PFSK-1 (cell line): ENCODE measurements around the gene ADRM1.

Experiments used
- POLR2AphosphoS5 ChIP-seq: IDR thresholded peaks from 2 replicates; pipeline ENCODE4 v1.6.1; 2012; ENCODE audit warnings: low read depth, mild to moderate bottlenecking, control low read depth, low read length, moderate library complexity
- SIN3A ChIP-seq: IDR thresholded peaks from 2 replicates; pipeline ENCODE4 v1.6.1; 2012; ENCODE audit warnings: mild to moderate bottlenecking, low read length, moderate library complexity, borderline replicate concordance; ENCODE audit not compliant: insufficient read depth
- TF ChIP-seq, protein P1 (sequence below), 2 experiments: IDR thresholded peaks; 2 replicates each; pipeline versions ENCODE4 v1.6.1 to v1.8.0; 2011 to 2012; ENCODE audit warnings: low read depth in 2 of 2, low read length in 2 of 2, control low read depth in 1 of 2, inconsistent platforms in 1 of 2, mild to moderate bottlenecking in 1 of 2, moderate library complexity in 1 of 2; ENCODE audit not compliant: insufficient read depth in 1 of 2

DNA sequence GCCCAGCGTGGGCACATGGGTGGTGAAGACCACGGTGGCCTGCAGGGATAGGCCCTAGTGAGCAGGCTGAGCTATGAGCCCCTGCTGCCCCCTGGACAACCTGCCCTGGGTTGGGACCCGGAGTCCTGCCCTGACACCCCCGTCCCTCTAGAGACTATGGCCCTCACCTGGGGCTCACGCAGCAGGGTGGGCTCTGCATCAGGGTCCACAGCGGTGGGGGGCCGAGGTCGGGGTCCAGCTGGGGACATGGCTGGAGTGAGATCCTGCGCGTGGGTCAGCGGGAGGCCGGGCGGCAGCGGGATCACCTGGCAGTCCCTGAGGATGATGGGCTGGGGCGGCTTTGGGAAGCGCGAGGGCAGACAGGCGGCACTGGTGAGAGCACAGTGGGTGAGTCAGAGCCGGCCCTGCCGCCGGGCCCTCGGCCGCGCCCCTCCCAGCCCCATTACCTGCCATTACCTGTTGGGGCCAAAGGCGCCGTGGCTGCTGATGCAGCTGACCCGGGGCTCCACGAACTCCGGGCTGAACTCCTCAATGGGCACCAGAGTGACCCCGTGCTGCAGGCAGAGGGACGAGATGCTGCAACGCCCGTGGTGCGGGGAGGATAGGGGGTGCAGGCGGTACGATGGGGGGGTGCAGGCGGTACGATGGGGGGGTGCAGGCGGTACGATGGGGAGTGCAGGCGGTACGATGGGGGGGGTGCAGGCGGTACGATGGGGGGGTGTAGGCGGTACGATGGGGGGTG lies 27.9 kb downstream of the ADRM1 start:
- TF ChIP-seq POLR2AphosphoS5 (no peak), SIN3A (no peak)
- TF ChIP-seq, protein P1, sequence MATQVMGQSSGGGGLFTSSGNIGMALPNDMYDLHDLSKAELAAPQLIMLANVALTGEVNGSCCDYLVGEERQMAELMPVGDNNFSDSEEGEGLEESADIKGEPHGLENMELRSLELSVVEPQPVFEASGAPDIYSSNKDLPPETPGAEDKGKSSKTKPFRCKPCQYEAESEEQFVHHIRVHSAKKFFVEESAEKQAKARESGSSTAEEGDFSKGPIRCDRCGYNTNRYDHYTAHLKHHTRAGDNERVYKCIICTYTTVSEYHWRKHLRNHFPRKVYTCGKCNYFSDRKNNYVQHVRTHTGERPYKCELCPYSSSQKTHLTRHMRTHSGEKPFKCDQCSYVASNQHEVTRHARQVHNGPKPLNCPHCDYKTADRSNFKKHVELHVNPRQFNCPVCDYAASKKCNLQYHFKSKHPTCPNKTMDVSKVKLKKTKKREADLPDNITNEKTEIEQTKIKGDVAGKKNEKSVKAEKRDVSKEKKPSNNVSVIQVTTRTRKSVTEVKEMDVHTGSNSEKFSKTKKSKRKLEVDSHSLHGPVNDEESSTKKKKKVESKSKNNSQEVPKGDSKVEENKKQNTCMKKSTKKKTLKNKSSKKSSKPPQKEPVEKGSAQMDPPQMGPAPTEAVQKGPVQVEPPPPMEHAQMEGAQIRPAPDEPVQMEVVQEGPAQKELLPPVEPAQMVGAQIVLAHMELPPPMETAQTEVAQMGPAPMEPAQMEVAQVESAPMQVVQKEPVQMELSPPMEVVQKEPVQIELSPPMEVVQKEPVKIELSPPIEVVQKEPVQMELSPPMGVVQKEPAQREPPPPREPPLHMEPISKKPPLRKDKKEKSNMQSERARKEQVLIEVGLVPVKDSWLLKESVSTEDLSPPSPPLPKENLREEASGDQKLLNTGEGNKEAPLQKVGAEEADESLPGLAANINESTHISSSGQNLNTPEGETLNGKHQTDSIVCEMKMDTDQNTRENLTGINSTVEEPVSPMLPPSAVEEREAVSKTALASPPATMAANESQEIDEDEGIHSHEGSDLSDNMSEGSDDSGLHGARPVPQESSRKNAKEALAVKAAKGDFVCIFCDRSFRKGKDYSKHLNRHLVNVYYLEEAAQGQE (IDR thresholded peaks at IDR 0.05; ENCODE audit: insufficient read depth in 1 of 2, low read depth in 2 of 2, low read length in 2 of 2) = no peak
